UCSD-AML1 (cell line): ENCODE results near the gene GYPC.
"Not testable (repeated sequence)": the region's sequence is repeated elsewhere in the genome, so short reads cannot be mapped to it uniquely, and the experiment has no call there.

Experiments
- DNase-seq: peaks from one replicate; lab custom pipeline; 2025; ENCODE audit not compliant: unreplicated experiment; lab: John Stamatoyannopoulos, UW

Gene GYPC

GRCh38 chr2:126696644-126697520 is 40.9 kb downstream of the GYPC start:
- no peak for DNase-seq

- DNase-seq = no peak
Measured at GRCh38 chr2:126698376-126698775, 42.4 kb downstream of the GYPC start.

GRCh38 chr2:126699018-126699417 is 43.1 kb downstream of the GYPC start:
- DNase-seq = no peak

- DNase-seq = no peak
Measured at GRCh38 chr2:126699716-126700581, 44.0 kb downstream of the GYPC start.

GRCh38 chr2:126700677-126701076 is 44.7 kb downstream of the GYPC start:
- no peak for DNase-seq

GRCh38 chr2:126703311-126703710 is 47.4 kb downstream of the GYPC start:
- no peak for DNase-seq

- no peak for DNase-seq
Measured at GRCh38 chr2:126704434-126705160, 48.6 kb downstream of the GYPC start.

- DNase-seq = no peak
Measured at GRCh38 chr2:126707191-126707590, 51.2 kb downstream of the GYPC start.

- DNase-seq = no peak
Measured at GRCh38 chr2:126707941-126708340, 52.0 kb downstream of the GYPC start.

- no peak for DNase-seq
Measured at GRCh38 chr2:126714191-126714965, 58.4 kb downstream of the GYPC start.

GRCh38 chr2:126715111-126715510 is 59.2 kb downstream of the GYPC start:
- no peak for DNase-seq

GRCh38 chr2:126715576-126716406 is 59.8 kb downstream of the GYPC start:
- no peak for DNase-seq

- not testable (repeated sequence) for DNase-seq
Measured at GRCh38 chr2:126717277-126717676, 61.3 kb downstream of the GYPC start.

- no peak for DNase-seq
Measured at GRCh38 chr2:126717928-126718327, 62.0 kb downstream of the GYPC start.

GRCh38 chr2:126719191-126719832 is 63.4 kb downstream of the GYPC start:
- DNase-seq = no peak

GRCh38 chr2:126719833-126720351 is 63.9 kb downstream of the GYPC start:
- DNase-seq = no peak

- no peak for DNase-seq
Measured at GRCh38 chr2:126720638-126721037, 64.7 kb downstream of the GYPC start.

- DNase-seq = no peak
Measured at GRCh38 chr2:126722081-126722480, 66.1 kb downstream of the GYPC start.

GRCh38 chr2:126722546-126722945 is 66.6 kb downstream of the GYPC start:
- no peak for DNase-seq
